ENCODE measurements around the gene POPDC2.
A peak's percentile ranks its signal among the peaks of the same experiment; 100 is the strongest.

Gene POPDC2

DNA sequence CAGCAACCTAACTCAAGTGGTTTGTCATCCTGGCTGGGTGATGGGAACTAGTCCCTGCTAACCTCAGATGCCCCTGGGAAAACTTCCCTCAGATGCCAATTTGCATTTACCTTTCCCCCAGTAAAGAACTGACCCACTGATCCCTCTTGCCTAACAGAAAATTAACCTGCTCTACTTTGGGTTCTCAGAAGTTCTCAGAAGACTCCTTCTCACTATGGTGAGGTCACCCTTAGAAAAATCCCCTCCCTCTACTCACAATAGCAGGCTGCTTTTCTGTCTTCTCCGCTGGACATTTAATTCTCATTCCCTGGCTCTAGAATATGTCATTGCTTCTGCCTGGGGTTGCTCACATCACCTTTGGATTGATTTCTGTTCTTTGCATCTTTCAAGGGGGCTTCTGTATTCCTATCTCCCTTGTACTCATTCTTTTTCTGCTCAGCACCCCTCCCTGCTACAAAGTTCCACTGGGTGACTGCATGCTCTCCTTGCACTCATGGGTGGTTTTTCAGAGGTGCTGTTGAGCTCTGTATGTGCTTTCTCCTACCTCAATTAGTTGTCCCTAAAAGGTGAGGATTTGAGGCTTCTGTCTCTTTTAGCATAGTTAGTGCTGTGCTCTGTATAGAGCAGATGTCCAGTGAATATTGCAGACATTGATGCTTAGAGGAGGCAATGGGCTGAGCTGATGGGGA lies 61.8 kb downstream of the POPDC2 start:
- DNase-seq (ENCODE audit: low read depth in 1 of 2, low spot score in 1 of 2), result no peak
- Histone ChIP-seq H3K4me3 (replicated peaks; ENCODE audit: insufficient read depth, low read length) (no peak overlapping the region), H3K27me3 (ENCODE audit: insufficient read depth, poor library complexity, severe bottlenecking) (no peaks in the 10 kb centered on the region), H3K27ac (replicated peaks) (no peak overlapping the region)
- TF ChIP-seq GABPA (IDR thresholded peaks at IDR 0.05; ENCODE audit: low read depth), result no peak
- TF ChIP-seq, protein P1, sequence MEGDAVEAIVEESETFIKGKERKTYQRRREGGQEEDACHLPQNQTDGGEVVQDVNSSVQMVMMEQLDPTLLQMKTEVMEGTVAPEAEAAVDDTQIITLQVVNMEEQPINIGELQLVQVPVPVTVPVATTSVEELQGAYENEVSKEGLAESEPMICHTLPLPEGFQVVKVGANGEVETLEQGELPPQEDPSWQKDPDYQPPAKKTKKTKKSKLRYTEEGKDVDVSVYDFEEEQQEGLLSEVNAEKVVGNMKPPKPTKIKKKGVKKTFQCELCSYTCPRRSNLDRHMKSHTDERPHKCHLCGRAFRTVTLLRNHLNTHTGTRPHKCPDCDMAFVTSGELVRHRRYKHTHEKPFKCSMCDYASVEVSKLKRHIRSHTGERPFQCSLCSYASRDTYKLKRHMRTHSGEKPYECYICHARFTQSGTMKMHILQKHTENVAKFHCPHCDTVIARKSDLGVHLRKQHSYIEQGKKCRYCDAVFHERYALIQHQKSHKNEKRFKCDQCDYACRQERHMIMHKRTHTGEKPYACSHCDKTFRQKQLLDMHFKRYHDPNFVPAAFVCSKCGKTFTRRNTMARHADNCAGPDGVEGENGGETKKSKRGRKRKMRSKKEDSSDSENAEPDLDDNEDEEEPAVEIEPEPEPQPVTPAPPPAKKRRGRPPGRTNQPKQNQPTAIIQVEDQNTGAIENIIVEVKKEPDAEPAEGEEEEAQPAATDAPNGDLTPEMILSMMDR (IDR thresholded peaks at IDR 0.05; ENCODE audit: insufficient read depth, low read length), result no peak
- TF ChIP-seq SPI1 (IDR thresholded peaks at IDR 0.05; ENCODE audit: borderline replicate concordance, low read depth), result no peak
- TF ChIP-seq POLR2AphosphoS5 (IDR thresholded peaks at IDR 0.05; ENCODE audit: low read depth), result no peak
- TF ChIP-seq, protein P2, sequence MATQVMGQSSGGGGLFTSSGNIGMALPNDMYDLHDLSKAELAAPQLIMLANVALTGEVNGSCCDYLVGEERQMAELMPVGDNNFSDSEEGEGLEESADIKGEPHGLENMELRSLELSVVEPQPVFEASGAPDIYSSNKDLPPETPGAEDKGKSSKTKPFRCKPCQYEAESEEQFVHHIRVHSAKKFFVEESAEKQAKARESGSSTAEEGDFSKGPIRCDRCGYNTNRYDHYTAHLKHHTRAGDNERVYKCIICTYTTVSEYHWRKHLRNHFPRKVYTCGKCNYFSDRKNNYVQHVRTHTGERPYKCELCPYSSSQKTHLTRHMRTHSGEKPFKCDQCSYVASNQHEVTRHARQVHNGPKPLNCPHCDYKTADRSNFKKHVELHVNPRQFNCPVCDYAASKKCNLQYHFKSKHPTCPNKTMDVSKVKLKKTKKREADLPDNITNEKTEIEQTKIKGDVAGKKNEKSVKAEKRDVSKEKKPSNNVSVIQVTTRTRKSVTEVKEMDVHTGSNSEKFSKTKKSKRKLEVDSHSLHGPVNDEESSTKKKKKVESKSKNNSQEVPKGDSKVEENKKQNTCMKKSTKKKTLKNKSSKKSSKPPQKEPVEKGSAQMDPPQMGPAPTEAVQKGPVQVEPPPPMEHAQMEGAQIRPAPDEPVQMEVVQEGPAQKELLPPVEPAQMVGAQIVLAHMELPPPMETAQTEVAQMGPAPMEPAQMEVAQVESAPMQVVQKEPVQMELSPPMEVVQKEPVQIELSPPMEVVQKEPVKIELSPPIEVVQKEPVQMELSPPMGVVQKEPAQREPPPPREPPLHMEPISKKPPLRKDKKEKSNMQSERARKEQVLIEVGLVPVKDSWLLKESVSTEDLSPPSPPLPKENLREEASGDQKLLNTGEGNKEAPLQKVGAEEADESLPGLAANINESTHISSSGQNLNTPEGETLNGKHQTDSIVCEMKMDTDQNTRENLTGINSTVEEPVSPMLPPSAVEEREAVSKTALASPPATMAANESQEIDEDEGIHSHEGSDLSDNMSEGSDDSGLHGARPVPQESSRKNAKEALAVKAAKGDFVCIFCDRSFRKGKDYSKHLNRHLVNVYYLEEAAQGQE (IDR thresholded peaks at IDR 0.05; ENCODE audit: insufficient replicate concordance, low read depth), result no peak

DNA sequence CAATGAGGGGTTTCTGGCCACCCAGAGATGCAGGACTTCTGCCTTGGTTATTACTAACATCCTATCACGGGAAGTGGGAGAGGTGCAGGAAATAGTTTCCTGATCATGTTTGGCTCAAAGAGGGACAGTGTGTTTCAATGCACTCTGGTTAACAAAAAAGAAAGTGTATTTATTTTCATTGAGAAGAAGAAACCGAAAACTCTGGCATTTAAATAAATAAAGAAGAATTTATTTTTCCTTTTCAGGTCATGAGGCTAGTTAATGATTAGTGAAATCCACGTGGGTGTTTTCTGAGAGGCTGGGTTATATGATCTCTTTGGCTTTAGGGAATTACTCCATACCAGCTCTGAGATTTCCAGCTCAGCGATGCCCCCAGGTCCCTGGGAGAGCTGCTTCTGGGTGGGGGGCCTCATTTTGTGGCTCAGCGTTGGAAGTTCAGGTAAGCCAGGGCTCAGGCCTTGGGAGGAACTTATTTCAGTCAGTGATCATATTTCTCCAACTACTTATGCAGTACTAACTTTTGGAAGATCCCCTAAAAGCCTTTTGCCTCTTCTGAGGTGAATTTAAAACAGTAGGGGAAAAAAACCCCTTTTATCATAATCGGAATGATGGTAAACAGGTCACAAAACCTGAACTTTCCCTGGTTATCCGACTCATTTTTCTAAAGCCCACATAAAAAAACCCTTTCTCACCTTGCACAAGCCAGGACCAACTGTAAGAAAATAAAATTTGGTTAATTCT lies 62.7 kb downstream of the POPDC2 start, which contains the start of gene PLA1A:
TSS of gene PLA1A (plus strand) at position 338 of the 741 bp plus-strand sequence. CDS start at position 367, 29 bp downstream.
- no peaks in the 10 kb centered on the region for H3K27me3 ChIP-seq (ENCODE audit: insufficient read depth, poor library complexity, severe bottlenecking)

DNA sequence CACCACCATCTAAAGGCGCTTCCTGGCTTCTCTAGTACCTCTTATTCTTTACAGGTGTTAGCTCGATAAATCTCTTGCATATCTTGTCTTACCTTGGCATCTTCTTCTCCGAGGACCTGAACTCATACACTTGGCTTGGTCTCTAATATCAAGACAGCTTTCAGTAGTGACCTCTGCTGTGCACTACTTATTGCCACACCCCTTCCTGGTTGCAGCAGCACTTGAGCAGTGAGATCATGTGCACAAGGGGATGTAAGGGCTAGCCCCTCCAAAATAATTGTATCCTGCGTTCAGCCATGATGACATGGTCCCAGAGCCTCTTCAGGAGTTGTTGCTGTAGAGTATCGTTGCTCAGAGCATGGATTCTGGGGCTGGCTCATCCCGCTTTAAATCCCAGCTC lies 64.0 kb downstream of the POPDC2 start:
- peak in 1 of 2 experiments; percentile 11 for DNase-seq (ENCODE audit: low read depth in 1 of 2, low spot score in 1 of 2)
- Histone ChIP-seq H3K27ac (replicated peaks) (no peak overlapping the region), H3K4me3 (replicated peaks; ENCODE audit: insufficient read depth, low read length) (no peak overlapping the region)

More for the DNA sequence above, 62.7 kb downstream of the POPDC2 start, which contains the start of gene PLA1A:
- Histone ChIP-seq H3K27ac (replicated peaks) (no peak within 1 kb of the TSS), H3K4me3 (replicated peaks; ENCODE audit: insufficient read depth, low read length) (no peak within 1 kb of the TSS)
- TF ChIP-seq, protein P1 (IDR thresholded peaks at IDR 0.05; ENCODE audit: insufficient read depth, low read length), result no peak
- TF ChIP-seq POLR2AphosphoS5 (IDR thresholded peaks at IDR 0.05; ENCODE audit: low read depth), result no peak
- no peak for TF ChIP-seq GABPA (IDR thresholded peaks at IDR 0.05; ENCODE audit: low read depth)
- TF ChIP-seq, protein P2 (IDR thresholded peaks at IDR 0.05; ENCODE audit: insufficient replicate concordance, low read depth), result no peak
- TF ChIP-seq SPI1 (IDR thresholded peaks at IDR 0.05; ENCODE audit: borderline replicate concordance, low read depth), result no peak
- DNase-seq (ENCODE audit: low read depth in 1 of 2, low spot score in 1 of 2), result no peak

More for the DNA sequence above, 64.0 kb downstream of the POPDC2 start:
- TF ChIP-seq, protein P1 (IDR thresholded peaks at IDR 0.05; ENCODE audit: insufficient read depth, low read length), result no peak
- TF ChIP-seq, protein P2 (IDR thresholded peaks at IDR 0.05; ENCODE audit: insufficient replicate concordance, low read depth), result no peak
- no peak for TF ChIP-seq SPI1 (IDR thresholded peaks at IDR 0.05; ENCODE audit: borderline replicate concordance, low read depth)
- H3K27me3 ChIP-seq (ENCODE audit: insufficient read depth, poor library complexity, severe bottlenecking), result no peaks in the 10 kb centered on the region

All from HL-60 (cell line).